Effector memory CD4-positive, alpha-beta T cell (primary cell): Measurements from ENCODE around the gene SCNN1B.
"Not testable (repeated sequence)": the region's sequence is repeated elsewhere in the genome, so short reads cannot be mapped to it uniquely, and the experiment has no call there.

Experiments used
- DNase-seq, 3 donors: peaks; one replicate each; pipeline ENCODE4 v3.0.0-alpha.2; 2020
- H3K27ac ChIP-seq: 2 replicates; pipeline ENCODE4 v1.7.0; 2013; ENCODE audit warnings: mild to moderate bottlenecking, low read length, moderate library complexity; ENCODE audit not compliant: insufficient read depth, poor library complexity, severe bottlenecking
- H3K27me3 ChIP-seq: replicated peaks from 2 replicates; pipeline ENCODE4 v1.7.0; 2013; ENCODE audit warnings: mild to moderate bottlenecking, low read length; ENCODE audit not compliant: insufficient read depth, control insufficient read depth, poor library complexity, severe bottlenecking
- H3K36me3 ChIP-seq: 2 replicates; pipeline ENCODE4 v1.7.0; 2013; ENCODE audit warnings: mild to moderate bottlenecking, low read length, moderate library complexity; ENCODE audit not compliant: control insufficient read depth, insufficient read depth
- H3K4me1 ChIP-seq: 2 replicates; pipeline ENCODE4 v1.7.0; 2013; ENCODE audit warnings: low read length, mild to moderate bottlenecking; ENCODE audit not compliant: control insufficient read depth, insufficient read depth, poor library complexity, severe bottlenecking
- H3K4me3 ChIP-seq: 2 replicates; pipeline ENCODE4 v1.7.0; 2013; ENCODE audit warnings: low read length, low read depth, mild to moderate bottlenecking; ENCODE audit not compliant: insufficient read depth, poor library complexity, severe bottlenecking
- H3K9me3 ChIP-seq: 2 replicates; pipeline ENCODE4 v1.7.0; 2013; ENCODE audit warnings: mild to moderate bottlenecking, low read length, moderate library complexity; ENCODE audit not compliant: control insufficient read depth

The SCNN1B gene

GRCh38 chr16:23400447-23400846, 98.3 kb downstream of the SCNN1B start:
- H3K27ac ChIP-seq, H3K4me3 ChIP-seq, H3K4me1 ChIP-seq, DNase-seq, H3K27me3 ChIP-seq, H3K9me3 ChIP-seq: not testable (repeated sequence)
- H3K36me3 ChIP-seq = peaks cover 63% of the 10 kb centered on the region

GRCh38 chr16:23401139-23401538, 99.0 kb downstream of the SCNN1B start:
- DNase-seq = no peak

GRCh38 chr16:23402100-23402499, 100.0 kb downstream of the SCNN1B start:
- no peak for DNase-seq
- Histone ChIP-seq H3K9me3 (no peaks in the 10 kb centered on the region), H3K4me1 (no peaks in the 10 kb centered on the region), H3K4me3 (no peak overlapping the region), H3K27ac (no peak overlapping the region), H3K27me3 (no peaks in the 10 kb centered on the region), H3K36me3 (peaks cover 60% of the 10 kb centered on the region)

More at GRCh38 chr16:23401139-23401538, 99.0 kb downstream of the SCNN1B start:
- Histone ChIP-seq H3K27ac (no peak overlapping the region), H3K4me3 (no peak overlapping the region), H3K27me3 (no peaks in the 10 kb centered on the region), H3K36me3 (peaks cover 59% of the 10 kb centered on the region), H3K4me1 (no peaks in the 10 kb centered on the region), H3K9me3 (no peaks in the 10 kb centered on the region)

GRCh38 chr16:23403547-23403946, 101.4 kb downstream of the SCNN1B start:
- peaks cover 45% of the 10 kb centered on the region for H3K36me3 ChIP-seq
- no peak overlapping the region for H3K4me3 ChIP-seq
- no peak for DNase-seq
- H3K4me1 ChIP-seq = no peaks in the 10 kb centered on the region
- H3K27me3 ChIP-seq = no peaks in the 10 kb centered on the region
- no peaks in the 10 kb centered on the region for H3K9me3 ChIP-seq
- H3K27ac ChIP-seq = no peak overlapping the region

- Histone ChIP-seq H3K9me3 (no peaks in the 10 kb centered on the region), H3K4me1 (no peaks in the 10 kb centered on the region), H3K36me3 (peaks cover 46% of the 10 kb centered on the region), H3K27me3 (no peaks in the 10 kb centered on the region), H3K4me3 (no peak overlapping the region), H3K27ac (no peak overlapping the region)
- DNase-seq = no peak
Measured at GRCh38 chr16:23406024-23406423, 103.9 kb downstream of the SCNN1B start.

- no peaks in the 10 kb centered on the region for H3K27me3 ChIP-seq
Measured at GRCh38 chr16:23406546-23407240, 104.6 kb downstream of the SCNN1B start.

GRCh38 chr16:23407436-23408127, 105.5 kb downstream of the SCNN1B start:
- Histone ChIP-seq H3K4me1 (no peaks in the 10 kb centered on the region), H3K4me3 (no peak overlapping the region), H3K36me3 (peaks cover 43% of the 10 kb centered on the region), H3K27me3 (no peaks in the 10 kb centered on the region), H3K27ac (no peak overlapping the region), H3K9me3 (no peaks in the 10 kb centered on the region)
- DNase-seq = no peak

More at GRCh38 chr16:23406546-23407240, 104.6 kb downstream of the SCNN1B start:
- Histone ChIP-seq H3K36me3 (peaks cover 43% of the 10 kb centered on the region), H3K27ac (no peak overlapping the region), H3K9me3 (no peaks in the 10 kb centered on the region), H3K4me1 (no peaks in the 10 kb centered on the region), H3K4me3 (no peak overlapping the region)
- DNase-seq = no peak

GRCh38 chr16:23408242-23408822, 106.2 kb downstream of the SCNN1B start:
- H3K27me3 ChIP-seq = no peaks in the 10 kb centered on the region
- peaks cover 50% of the 10 kb centered on the region for H3K36me3 ChIP-seq
- no peaks in the 10 kb centered on the region for H3K4me1 ChIP-seq
- no peak for DNase-seq
- H3K9me3 ChIP-seq = no peaks in the 10 kb centered on the region
- no peak overlapping the region for H3K27ac ChIP-seq
- H3K4me3 ChIP-seq = no peak overlapping the region

- no peak overlapping the region for H3K4me3 ChIP-seq
- DNase-seq = no peak
- H3K27ac ChIP-seq = no peak overlapping the region
- H3K4me1 ChIP-seq = no peaks in the 10 kb centered on the region
- H3K27me3 ChIP-seq = no peaks in the 10 kb centered on the region
- no peaks in the 10 kb centered on the region for H3K9me3 ChIP-seq
- H3K36me3 ChIP-seq = peaks cover 49% of the 10 kb centered on the region
Measured at GRCh38 chr16:23408823-23409298, 106.8 kb downstream of the SCNN1B start.

GRCh38 chr16:23409522-23409921, 107.4 kb downstream of the SCNN1B start:
- H3K36me3 ChIP-seq = peaks cover 53% of the 10 kb centered on the region
- no peak for DNase-seq
- no peaks in the 10 kb centered on the region for H3K4me1 ChIP-seq
- H3K9me3 ChIP-seq = no peaks in the 10 kb centered on the region
- H3K27ac ChIP-seq = no peak overlapping the region
- no peaks in the 10 kb centered on the region for H3K27me3 ChIP-seq
- H3K4me3 ChIP-seq = no peak overlapping the region
